Right atrium auricular region (tissue), 2 donors: Measurements from ENCODE around the gene MAGI2. TPM values are rescaled to one million over a fixed set of nuclear protein-coding genes. Genes with fewer than 3 reads are reported as not detected.

Experiments used
- DNase-seq: peaks from one replicate; pipeline ENCODE4 v3.0.0-alpha.2; 2019; ENCODE audit warnings: low spot score
- H3K27ac ChIP-seq, 2 donors: fragments of 200-600 bp; sonication (generic); 1 replicate in 1 of 2; 2 replicates in 1 of 2; pipeline ENCODE4 v1.5.1; 2016 to 2019
- H3K27me3 ChIP-seq, 2 donors: fragments of 200-600 bp; sonication (generic); one replicate each; pipeline versions ENCODE4 v1.5.1 to v1.6.0; 2017 to 2019
- H3K36me3 ChIP-seq: fragments of 200-600 bp; sonication (generic); one replicate; pipeline ENCODE4 v1.5.1; 2016
- H3K4me1 ChIP-seq, 2 donors: fragments of 200-600 bp; sonication (generic); one replicate each; pipeline versions ENCODE4 v1.5.1 to v1.6.0; 2017 to 2019
- H3K4me3 ChIP-seq, 2 donors: fragments of 200-600 bp; sonication (generic); 1 replicate in 1 of 2; 2 replicates in 1 of 2; pipeline ENCODE4 v1.5.1; 2017 to 2019; ENCODE audit warnings: mild to moderate bottlenecking in 1 of 2, moderate library complexity in 1 of 2
- H3K9me3 ChIP-seq, 2 donors: fragments of 200-600 bp; sonication (generic); one replicate each; pipeline ENCODE4 v1.5.1; 2019
- CTCF ChIP-seq, 2 donors: fragments of 200-600 bp; sonication (generic); IDR thresholded peaks; one replicate each; pipeline ENCODE4 v1.5.1; 2019; ENCODE audit warnings: antibody characterized with exemption in 2 of 2
- total RNA-seq, 2 donors: library from RNA; depleted of rRNA; stranded (reverse); fragments of >200 nt; gene quantifications; one replicate each; pipeline ENCODE4 v1.1.0, GENCODE V29; 2016

The MAGI2 gene
- total RNA-seq, 2 donors from 2014 or later, result 5.9 to 6.0 TPM

GRCh38 chr7:78900806-78901205, 552.7 kb downstream of the MAGI2 start:
- no peak overlapping the region for H3K4me3 ChIP-seq
- H3K4me1 ChIP-seq, result no peaks in the 10 kb centered on the region
- no peak for DNase-seq
- no peak overlapping the region for H3K27ac ChIP-seq
- no peaks in the 10 kb centered on the region for H3K27me3 ChIP-seq
- no peaks in the 10 kb centered on the region for H3K9me3 ChIP-seq
- H3K36me3 ChIP-seq, result no peaks in the 10 kb centered on the region
- TF ChIP-seq CTCF (IDR thresholded peaks at IDR 0.05), result no peak

GRCh38 chr7:78895393-78895792, 558.1 kb downstream of the MAGI2 start:
- DNase-seq, result no peak
- no peaks in the 10 kb centered on the region for H3K27me3 ChIP-seq
- no peak overlapping the region for H3K27ac ChIP-seq
- no peak overlapping the region for H3K4me3 ChIP-seq
- H3K36me3 ChIP-seq, result no peaks in the 10 kb centered on the region
- no peaks in the 10 kb centered on the region for H3K9me3 ChIP-seq
- TF ChIP-seq CTCF (IDR thresholded peaks at IDR 0.05), result no peak
- no peaks in the 10 kb centered on the region for H3K4me1 ChIP-seq

GRCh38 chr7:78879206-78879605, 574.3 kb downstream of the MAGI2 start:
- peaks cover 2 to 13% of the 10 kb centered on the region in 2 donors for H3K9me3 ChIP-seq
- TF ChIP-seq CTCF (IDR thresholded peaks at IDR 0.05), result no peak
- no peak for DNase-seq

GRCh38 chr7:78873117-78873516, 580.4 kb downstream of the MAGI2 start:
- H3K27ac ChIP-seq, result no peak overlapping the region
- H3K27me3 ChIP-seq, result no peaks in the 10 kb centered on the region
- H3K4me3 ChIP-seq, result no peak overlapping the region
- H3K36me3 ChIP-seq, result no peaks in the 10 kb centered on the region
- no peaks in the 10 kb centered on the region for H3K4me1 ChIP-seq
- H3K9me3 ChIP-seq, result no peaks in the 10 kb centered on the region
- no peak for TF ChIP-seq CTCF (IDR thresholded peaks at IDR 0.05)
- DNase-seq, result no peak

More at GRCh38 chr7:78879206-78879605, 574.3 kb downstream of the MAGI2 start:
- H3K4me1 ChIP-seq, result no peaks in the 10 kb centered on the region
- H3K4me3 ChIP-seq, result no peak overlapping the region
- H3K27me3 ChIP-seq, result no peaks in the 10 kb centered on the region
- H3K36me3 ChIP-seq, result no peaks in the 10 kb centered on the region
- no peak overlapping the region for H3K27ac ChIP-seq

DNA sequence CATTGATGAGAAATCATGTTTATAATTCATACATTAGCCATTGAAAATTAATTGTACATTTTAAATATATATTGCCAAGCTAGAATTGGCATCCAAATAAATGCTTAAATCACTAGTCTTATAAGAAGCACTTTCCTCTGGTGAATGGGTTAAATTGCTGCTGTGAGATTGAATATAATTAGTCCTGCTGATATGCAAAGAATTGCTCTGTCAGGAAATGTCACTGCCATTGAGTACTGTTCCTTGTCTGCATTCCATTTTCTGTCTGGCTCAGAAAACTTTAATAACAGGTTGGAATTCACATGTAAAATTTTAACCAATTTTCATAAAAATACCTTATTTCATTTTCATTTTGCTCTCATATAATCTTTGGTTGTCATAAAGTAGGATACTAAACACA, 589.1 kb downstream of the MAGI2 start:
- Histone ChIP-seq H3K9me3 (no peaks in the 10 kb centered on the region), H3K27me3 (no peaks in the 10 kb centered on the region), H3K27ac (no peak overlapping the region), H3K4me3 (no peak overlapping the region), H3K4me1 (peaks cover 0 to 8% of the 10 kb centered on the region in 2 donors), H3K36me3 (no peaks in the 10 kb centered on the region)
- no peak for DNase-seq
- TF ChIP-seq CTCF (IDR thresholded peaks at IDR 0.05), result no peak

GRCh38 chr7:78863281-78863680, 590.2 kb downstream of the MAGI2 start:
- no peak overlapping the region for H3K27ac ChIP-seq
- no peaks in the 10 kb centered on the region for H3K27me3 ChIP-seq
- DNase-seq, result no peak
- peaks cover 0 to 8% of the 10 kb centered on the region in 2 donors for H3K4me1 ChIP-seq
- TF ChIP-seq CTCF (IDR thresholded peaks at IDR 0.05), result no peak
- H3K4me3 ChIP-seq, result no peak overlapping the region
- H3K9me3 ChIP-seq, result no peaks in the 10 kb centered on the region
- H3K36me3 ChIP-seq, result no peaks in the 10 kb centered on the region
